Memory B cell (primary cell): ENCODE data around the gene GPR35.
"Not testable (repeated sequence)": the region's sequence is repeated elsewhere in the genome, so short reads cannot be mapped to it uniquely, and the experiment has no call there.

ENCODE experiments used
- ATAC-seq: fragments of 150-1000 bp; cut with Tn5 transposase; 2 replicates; pipeline ENCODE4 v1.10.0; 2021; ENCODE audit warnings: low read depth, mild to moderate bottlenecking, moderate library complexity
- DNase-seq, 2 donors: peaks; one replicate each; pipeline ENCODE4 v3.0.0; 2022; ENCODE audit warnings: low spot score in 2 of 2
- H3K27ac Mint-ChIP-seq: one replicate; pipeline ENCODE4 v1.8.0; 2022; ENCODE audit warnings: mild to moderate bottlenecking, moderate library complexity, mixed read lengths
- H3K27me3 Mint-ChIP-seq: one replicate; pipeline ENCODE4 v1.8.0; 2022; ENCODE audit warnings: mixed read lengths
- H3K36me3 Mint-ChIP-seq: one replicate; pipeline ENCODE4 v1.8.0; 2022; ENCODE audit warnings: mild to moderate bottlenecking, mixed read lengths
- H3K4me1 Mint-ChIP-seq: one replicate; pipeline ENCODE4 v1.8.0; 2022; ENCODE audit warnings: mixed read lengths
- H3K4me3 Mint-ChIP-seq: one replicate; pipeline ENCODE4 v1.8.0; 2022; ENCODE audit warnings: mild to moderate bottlenecking, moderate library complexity, mixed read lengths
- H3K9me3 Mint-ChIP-seq: one replicate; pipeline ENCODE4 v1.8.0; 2022; ENCODE audit warnings: mixed read lengths

The GPR35 gene

GRCh38 chr2:240674461-240675184, 49.3 kb downstream of the GPR35 start:
- not testable (repeated sequence) for H3K27ac Mint-ChIP-seq, H3K4me1 Mint-ChIP-seq, H3K36me3 Mint-ChIP-seq, H3K9me3 Mint-ChIP-seq, DNase-seq, H3K27me3 Mint-ChIP-seq, H3K4me3 Mint-ChIP-seq, ATAC-seq

DNA sequence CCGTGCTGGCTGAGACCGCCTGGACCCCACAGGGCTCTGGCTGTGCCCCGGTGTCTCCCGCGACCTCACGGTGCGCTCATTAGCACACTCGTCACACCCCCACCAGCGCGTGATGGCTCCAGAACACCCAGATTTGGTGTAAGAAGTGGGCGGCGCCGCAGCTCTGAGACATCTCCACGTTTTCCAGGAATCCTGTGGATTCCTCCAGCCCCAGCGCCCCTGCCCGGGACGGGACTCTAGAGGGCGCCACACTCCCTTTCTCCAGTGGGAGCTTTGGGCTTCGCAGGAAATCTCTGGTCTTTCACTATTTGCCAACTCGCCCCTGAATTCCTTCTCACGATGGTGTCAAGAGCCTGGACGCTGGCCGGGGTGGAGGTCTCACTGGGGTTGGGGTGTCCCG, 50.1 kb downstream of the GPR35 start:
- not testable (repeated sequence) for H3K4me3 Mint-ChIP-seq, DNase-seq, H3K27me3 Mint-ChIP-seq, H3K4me1 Mint-ChIP-seq, H3K27ac Mint-ChIP-seq, ATAC-seq, H3K36me3 Mint-ChIP-seq, H3K9me3 Mint-ChIP-seq

DNA sequence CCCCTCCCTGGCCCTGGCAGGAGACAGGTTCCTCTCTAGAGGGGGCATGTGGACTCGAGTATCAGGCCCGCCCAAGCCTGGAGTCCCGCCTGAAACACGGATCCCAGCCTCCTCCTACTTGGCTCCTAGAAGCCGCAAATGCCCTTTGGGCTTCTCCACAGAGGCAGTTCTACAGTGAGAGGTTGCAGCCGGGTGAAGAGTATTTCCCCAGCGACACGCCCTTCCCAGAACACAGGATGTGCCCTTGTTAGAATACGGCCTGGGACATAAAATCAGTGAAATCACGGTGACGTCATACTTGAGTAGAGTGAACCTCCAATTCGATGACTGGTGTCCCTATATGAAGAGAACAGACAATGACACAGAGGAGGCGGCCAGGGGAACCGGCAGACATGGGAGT, 52.8 kb downstream of the GPR35 start:
- not testable (repeated sequence) for H3K36me3 Mint-ChIP-seq, ATAC-seq, DNase-seq, H3K4me3 Mint-ChIP-seq, H3K9me3 Mint-ChIP-seq, H3K27ac Mint-ChIP-seq, H3K4me1 Mint-ChIP-seq, H3K27me3 Mint-ChIP-seq

GRCh38 chr2:240678909-240679308, 53.6 kb downstream of the GPR35 start:
- H3K9me3 Mint-ChIP-seq, DNase-seq, ATAC-seq, H3K27ac Mint-ChIP-seq, H3K4me1 Mint-ChIP-seq, H3K36me3 Mint-ChIP-seq, H3K4me3 Mint-ChIP-seq, H3K27me3 Mint-ChIP-seq: not testable (repeated sequence)

- not testable (repeated sequence) for H3K4me3 Mint-ChIP-seq, H3K27ac Mint-ChIP-seq, H3K9me3 Mint-ChIP-seq, ATAC-seq, H3K4me1 Mint-ChIP-seq, DNase-seq, H3K27me3 Mint-ChIP-seq, H3K36me3 Mint-ChIP-seq
Measured at GRCh38 chr2:240680185-240680584, 54.9 kb downstream of the GPR35 start.
